Activated naive CD8-positive, alpha-beta T cell treated with anti-CD3 and anti-CD28 coated beads, Interleukin-2, amount 50 U/mL, for 24 hours (primary cell): ENCODE measurements around the gene VPS26B.
A peak's percentile ranks its signal among the peaks of the same experiment; 100 is the strongest.

Experiments used
- ATAC-seq: fragments of 150-1000 bp; cut with Tn5 transposase; one replicate; pipeline ENCODE4 v1.10.0; 2021
- DNase-seq: peaks from one replicate; pipeline ENCODE4 v3.0.0; 2021
- H3K27ac Mint-ChIP-seq: one replicate; pipeline ENCODE4 v1.8.0; 2021; ENCODE audit warnings: mild to moderate bottlenecking, mixed read lengths
- H3K27me3 Mint-ChIP-seq: one replicate; pipeline ENCODE4 v1.8.0; 2021; ENCODE audit warnings: mixed read lengths
- H3K36me3 Mint-ChIP-seq: one replicate; pipeline ENCODE4 v1.8.0; 2021; ENCODE audit warnings: low read depth, mixed read lengths
- H3K4me1 Mint-ChIP-seq: one replicate; pipeline ENCODE4 v1.8.0; 2021; ENCODE audit warnings: mixed read lengths
- H3K4me3 Mint-ChIP-seq: one replicate; pipeline ENCODE4 v1.8.0; 2021; ENCODE audit warnings: mild to moderate bottlenecking, moderate library complexity, mixed read lengths
- H3K9me3 Mint-ChIP-seq: one replicate; pipeline ENCODE4 v1.8.0; 2021; ENCODE audit warnings: mixed read lengths

VPS26B gene

DNA sequence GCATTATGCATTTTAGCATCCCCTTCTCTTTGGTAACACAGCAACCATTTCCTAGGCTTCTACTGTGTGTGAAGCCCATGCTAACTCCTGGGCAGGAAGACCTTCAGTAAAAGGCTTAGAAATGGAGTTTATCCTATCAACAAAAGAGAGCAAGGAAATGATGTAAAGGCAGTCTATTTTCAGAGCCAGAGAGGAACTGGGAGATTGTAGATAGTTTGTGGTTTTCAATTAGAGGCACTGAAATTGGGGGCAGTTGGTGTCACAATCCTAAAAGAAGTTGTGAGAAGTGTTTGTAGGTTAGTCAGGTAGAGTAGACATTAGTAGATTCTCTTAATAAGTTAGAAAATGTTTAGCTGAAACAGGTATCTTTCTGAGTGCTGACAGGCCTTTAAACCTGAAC lies 36.0 kb downstream of the VPS26B start:
- no peak overlapping the region for H3K4me3 Mint-ChIP-seq

DNA sequence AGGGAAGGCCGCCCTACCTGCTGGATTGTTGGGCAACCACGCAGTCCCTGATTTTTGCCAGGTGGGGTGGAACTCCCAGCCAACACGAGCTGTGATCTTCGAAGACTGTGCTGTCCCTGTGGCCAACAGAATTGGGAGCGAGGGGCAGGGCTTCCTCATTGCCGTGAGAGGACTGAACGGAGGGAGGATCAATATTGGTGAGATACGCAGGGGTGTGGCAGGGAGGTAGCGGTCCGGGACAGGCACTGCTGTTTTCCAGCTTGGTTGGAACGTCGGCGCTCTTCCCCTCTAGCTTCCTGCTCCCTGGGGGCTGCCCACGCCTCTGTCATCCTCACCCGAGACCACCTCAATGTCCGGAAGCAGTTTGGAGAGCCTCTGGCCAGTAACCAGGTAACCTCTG lies 36.5 kb downstream of the VPS26B start:
- Mint-ChIP-seq H3K9me3 (no peaks in the 10 kb centered on the region), H3K4me1 (no peaks in the 10 kb centered on the region), H3K27ac (no peak overlapping the region), H3K27me3 (no peaks in the 10 kb centered on the region), H3K4me3 (no peak overlapping the region), H3K36me3 (peaks cover 13% of the 10 kb centered on the region)
- DNase-seq = no peak
- no peak for ATAC-seq

More for the DNA sequence above, 36.0 kb downstream of the VPS26B start:
- DNase-seq (no peak), ATAC-seq (no peak)
- Mint-ChIP-seq H3K27ac (no peak overlapping the region), H3K27me3 (no peaks in the 10 kb centered on the region), H3K36me3 (peaks cover 13% of the 10 kb centered on the region), H3K9me3 (no peaks in the 10 kb centered on the region), H3K4me1 (peaks cover 3% of the 10 kb centered on the region)

DNA sequence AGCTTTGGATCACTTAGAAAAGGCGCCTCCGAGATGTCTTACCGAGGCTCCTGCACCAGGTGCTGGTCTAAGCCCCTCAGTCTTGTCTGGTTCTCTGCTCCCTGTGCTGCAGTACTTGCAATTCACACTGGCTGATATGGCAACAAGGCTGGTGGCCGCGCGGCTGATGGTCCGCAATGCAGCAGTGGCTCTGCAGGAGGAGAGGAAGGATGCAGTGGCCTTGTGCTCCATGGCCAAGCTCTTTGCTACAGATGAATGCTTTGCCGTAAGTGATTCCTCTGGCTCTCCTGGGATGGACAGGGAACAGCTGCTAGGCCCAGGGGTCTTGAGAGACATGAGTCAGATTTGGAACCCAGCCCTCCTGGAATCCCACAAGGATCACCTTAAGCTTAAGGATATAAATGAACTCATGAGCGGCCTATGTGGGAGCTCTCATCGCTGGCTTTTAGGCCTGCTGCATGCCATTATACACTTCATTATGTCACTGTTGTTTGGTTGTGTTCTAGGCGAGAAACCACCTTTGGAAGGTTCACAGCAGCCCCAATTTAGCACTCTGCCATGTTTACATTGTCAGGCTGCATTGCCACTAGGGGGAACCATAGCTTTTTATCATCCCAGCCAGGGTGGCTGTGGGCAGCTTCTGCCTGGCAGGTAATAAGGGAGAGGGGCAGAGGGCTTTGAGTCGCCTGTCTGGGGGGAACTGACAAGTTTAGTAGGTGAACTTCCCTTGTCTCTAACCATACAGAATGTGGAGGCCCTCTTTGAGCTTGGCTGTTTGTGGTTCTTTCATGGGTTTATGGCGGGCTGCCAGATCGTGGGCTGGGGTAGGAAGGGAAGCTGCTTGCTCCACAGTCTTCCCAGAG lies 37.4 kb downstream of the VPS26B start:
- no peak overlapping the region for H3K4me3 Mint-ChIP-seq
- H3K27me3 Mint-ChIP-seq = no peaks in the 10 kb centered on the region
- no peaks in the 10 kb centered on the region for H3K4me1 Mint-ChIP-seq

GRCh38 chr11:134264966-134265764 lies 40.7 kb downstream of the VPS26B start:
- Mint-ChIP-seq H3K4me1 (peaks cover 1% of the 10 kb centered on the region), H3K36me3 (peaks cover 4% of the 10 kb centered on the region), H3K9me3 (no peaks in the 10 kb centered on the region), H3K4me3 (no peak overlapping the region), H3K27ac (no peak overlapping the region), H3K27me3 (no peaks in the 10 kb centered on the region)
- no peak for DNase-seq
- ATAC-seq = no peak

More for the DNA sequence above, 37.4 kb downstream of the VPS26B start:
- DNase-seq (peak; percentile 24), ATAC-seq (peak; percentile 78)
- no peaks in the 10 kb centered on the region for H3K9me3 Mint-ChIP-seq
- no peak overlapping the region for H3K27ac Mint-ChIP-seq
- H3K36me3 Mint-ChIP-seq = peaks cover 13% of the 10 kb centered on the region

DNA sequence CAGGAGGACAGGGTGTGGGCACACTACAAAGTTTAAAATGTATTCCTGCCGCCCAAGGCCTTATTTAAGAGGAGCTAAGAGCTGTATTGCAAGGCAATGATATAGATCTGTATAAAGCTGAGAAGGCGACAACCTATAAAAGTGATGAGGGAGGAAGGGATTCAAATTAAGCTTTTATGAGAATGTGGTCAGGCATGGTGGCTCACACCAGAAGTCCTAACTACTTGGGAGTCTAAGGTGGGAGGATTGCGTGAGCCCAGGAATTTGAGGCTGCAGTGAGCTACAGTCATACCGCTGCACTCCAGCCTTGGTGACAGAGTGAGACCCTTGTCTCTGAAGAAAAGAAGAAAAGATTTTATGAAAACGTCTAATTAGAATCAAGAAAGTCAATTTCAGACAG lies 42.0 kb downstream of the VPS26B start:
- no peaks in the 10 kb centered on the region for H3K9me3 Mint-ChIP-seq
- H3K27ac Mint-ChIP-seq = no peak overlapping the region
- H3K27me3 Mint-ChIP-seq = peaks cover 2% of the 10 kb centered on the region
- H3K36me3 Mint-ChIP-seq = peaks cover 4% of the 10 kb centered on the region
- DNase-seq (no peak), ATAC-seq (no peak)
- H3K4me3 Mint-ChIP-seq = no peak overlapping the region
- H3K4me1 Mint-ChIP-seq = peaks cover 8% of the 10 kb centered on the region

- Mint-ChIP-seq H3K9me3 (no peaks in the 10 kb centered on the region), H3K4me3 (no peak overlapping the region), H3K27me3 (peaks cover 4% of the 10 kb centered on the region), H3K27ac (no peak overlapping the region), H3K4me1 (peaks cover 8% of the 10 kb centered on the region), H3K36me3 (peaks cover 4% of the 10 kb centered on the region)
- ATAC-seq (no peak), DNase-seq (no peak)
These were observed 42.4 kb downstream of the VPS26B start for GRCh38 chr11:134266841-134267251.

GRCh38 chr11:134267461-134267860 lies 43.0 kb downstream of the VPS26B start:
- Mint-ChIP-seq H3K27me3 (peaks cover 6% of the 10 kb centered on the region), H3K27ac (no peak overlapping the region)
- DNase-seq = no peak

GRCh38 chr11:134267966-134268365 lies 43.5 kb downstream of the VPS26B start:
- Mint-ChIP-seq H3K4me3 (no peak overlapping the region), H3K4me1 (peaks cover 16% of the 10 kb centered on the region), H3K27me3 (peaks cover 8% of the 10 kb centered on the region), H3K36me3 (peaks cover 2% of the 10 kb centered on the region), H3K27ac (no peak overlapping the region), H3K9me3 (no peaks in the 10 kb centered on the region)
- no peak for ATAC-seq
- DNase-seq = no peak

More at GRCh38 chr11:134267461-134267860, 43.0 kb downstream of the VPS26B start:
- ATAC-seq = no peak
- no peak overlapping the region for H3K4me3 Mint-ChIP-seq
- H3K36me3 Mint-ChIP-seq = peaks cover 4% of the 10 kb centered on the region
- H3K9me3 Mint-ChIP-seq = no peaks in the 10 kb centered on the region
- peaks cover 10% of the 10 kb centered on the region for H3K4me1 Mint-ChIP-seq

DNA sequence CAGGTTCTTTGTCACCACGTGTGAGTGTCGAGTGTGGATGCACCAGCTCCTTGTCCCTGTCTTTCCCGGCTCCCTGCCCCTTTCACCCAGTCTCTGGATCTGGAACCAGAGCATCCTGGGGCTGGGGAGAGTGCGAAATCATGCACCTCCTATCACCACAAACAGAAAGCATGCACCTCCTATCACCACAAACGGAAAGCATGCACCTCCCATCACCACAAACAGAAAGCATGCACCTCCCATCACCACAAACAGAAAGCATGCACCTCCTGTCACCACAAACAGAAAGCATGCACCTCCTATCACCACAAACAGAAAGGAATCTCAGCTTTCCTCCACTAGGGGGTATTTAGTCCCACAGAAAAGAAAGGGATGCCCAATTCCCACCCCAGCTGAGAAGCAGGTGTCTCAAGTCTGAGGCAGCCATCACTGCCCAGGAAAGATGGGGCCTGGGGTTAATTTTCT lies 45.8 kb downstream of the VPS26B start:
- Mint-ChIP-seq H3K27ac (no peak overlapping the region), H3K4me1 (peaks cover 37% of the 10 kb centered on the region), H3K9me3 (no peaks in the 10 kb centered on the region), H3K4me3 (no peak overlapping the region), H3K36me3 (no peaks in the 10 kb centered on the region), H3K27me3 (peaks cover 8% of the 10 kb centered on the region)
- DNase-seq (no peak), ATAC-seq (peak; percentile 36)

- peaks cover 42% of the 10 kb centered on the region for H3K4me1 Mint-ChIP-seq
- peaks cover 8% of the 10 kb centered on the region for H3K27me3 Mint-ChIP-seq
These were observed 47.5 kb downstream of the VPS26B start for GRCh38 chr11:134271978-134272377.

GRCh38 chr11:134272381-134273316 lies 48.2 kb downstream of the VPS26B start:
- Mint-ChIP-seq H3K27ac (no peak overlapping the region), H3K4me3 (no peak overlapping the region)

More at GRCh38 chr11:134271978-134272377, 47.5 kb downstream of the VPS26B start:
- Mint-ChIP-seq H3K27ac (no peak overlapping the region), H3K36me3 (no peaks in the 10 kb centered on the region), H3K4me3 (no peak overlapping the region), H3K9me3 (no peaks in the 10 kb centered on the region)
- DNase-seq (no peak), ATAC-seq (no peak)

DNA sequence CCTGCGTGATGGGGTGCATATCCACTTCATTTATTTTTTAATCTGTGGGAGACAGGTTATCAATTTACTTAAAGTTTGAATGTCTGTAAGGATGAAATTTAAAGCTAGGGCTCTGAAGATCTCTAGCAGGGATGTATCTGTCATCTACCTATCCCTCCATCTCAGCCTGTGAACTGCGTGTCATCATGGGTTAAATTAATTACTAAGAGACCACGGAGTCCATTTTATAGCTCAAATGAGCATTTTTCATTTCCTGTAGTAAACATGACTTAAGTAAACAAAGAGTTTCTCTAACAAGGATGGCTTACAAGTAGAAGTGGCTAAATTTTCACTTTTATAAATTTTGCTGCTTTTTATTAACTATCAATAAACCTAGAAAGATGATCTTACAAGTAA lies 48.8 kb downstream of the VPS26B start:
- no peaks in the 10 kb centered on the region for H3K9me3 Mint-ChIP-seq
- DNase-seq = no peak
- peaks cover 13% of the 10 kb centered on the region for H3K27me3 Mint-ChIP-seq
- H3K4me3 Mint-ChIP-seq = no peak overlapping the region
- H3K4me1 Mint-ChIP-seq = peaks cover 45% of the 10 kb centered on the region
- no peak for ATAC-seq
- no peak overlapping the region for H3K27ac Mint-ChIP-seq
- H3K36me3 Mint-ChIP-seq = peaks cover 4% of the 10 kb centered on the region

More at GRCh38 chr11:134272381-134273316, 48.2 kb downstream of the VPS26B start:
- DNase-seq (no peak), ATAC-seq (no peak)
- Mint-ChIP-seq H3K27me3 (peaks cover 11% of the 10 kb centered on the region), H3K36me3 (peaks cover 4% of the 10 kb centered on the region), H3K4me1 (peaks cover 45% of the 10 kb centered on the region), H3K9me3 (no peaks in the 10 kb centered on the region)

GRCh38 chr11:134275188-134275533 lies 50.7 kb downstream of the VPS26B start:
- peak overlapping the region; percentile 93 for H3K4me3 Mint-ChIP-seq
- DNase-seq = no peak
- no peak for ATAC-seq
- no peaks in the 10 kb centered on the region for H3K9me3 Mint-ChIP-seq
- peaks cover 8% of the 10 kb centered on the region for H3K36me3 Mint-ChIP-seq
- H3K4me1 Mint-ChIP-seq = peaks cover 43% of the 10 kb centered on the region
- peaks cover 18% of the 10 kb centered on the region for H3K27me3 Mint-ChIP-seq
- peak overlapping the region; percentile 85 for H3K27ac Mint-ChIP-seq
